ENCODE measurements around the gene PPIP5K1.
"Not testable (repeated sequence)": the region's sequence is repeated elsewhere in the genome, so short reads cannot be mapped to it uniquely, and the experiment has no call there.

Gene PPIP5K1

DNA sequence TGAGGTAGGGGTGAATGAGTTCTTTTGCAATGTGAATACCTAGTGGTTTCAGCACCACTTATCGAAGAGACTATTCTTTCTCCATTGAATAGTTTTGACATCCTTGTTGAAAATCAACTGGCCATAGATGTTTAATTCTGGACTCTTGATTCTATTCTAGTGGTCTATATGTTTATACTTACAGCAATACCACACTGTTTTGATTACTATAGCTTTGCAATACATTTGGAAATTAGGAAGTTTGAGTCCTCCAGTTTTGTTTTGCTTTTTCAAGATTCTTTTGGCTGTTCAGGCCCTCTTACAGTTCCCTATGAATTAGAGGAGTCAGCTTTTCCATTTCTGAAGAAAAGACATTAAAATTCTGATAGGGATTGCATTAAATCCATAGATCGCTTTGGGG, 42.5 kb downstream of the PPIP5K1 start:
- Histone ChIP-seq H3K4me1 (no peaks in the 10 kb centered on the region), H3K4me3 (no peak overlapping the region), H3K36me3 (peaks cover 0 to 12% (median 0%) of the 10 kb centered on the region in 3 donors), H3K27ac (no peak overlapping the region), H3K27me3 (no peaks in the 10 kb centered on the region), H3K9me3 (no peaks in the 10 kb centered on the region)
- no peak for DNase-seq
- TF ChIP-seq, protein P1, sequence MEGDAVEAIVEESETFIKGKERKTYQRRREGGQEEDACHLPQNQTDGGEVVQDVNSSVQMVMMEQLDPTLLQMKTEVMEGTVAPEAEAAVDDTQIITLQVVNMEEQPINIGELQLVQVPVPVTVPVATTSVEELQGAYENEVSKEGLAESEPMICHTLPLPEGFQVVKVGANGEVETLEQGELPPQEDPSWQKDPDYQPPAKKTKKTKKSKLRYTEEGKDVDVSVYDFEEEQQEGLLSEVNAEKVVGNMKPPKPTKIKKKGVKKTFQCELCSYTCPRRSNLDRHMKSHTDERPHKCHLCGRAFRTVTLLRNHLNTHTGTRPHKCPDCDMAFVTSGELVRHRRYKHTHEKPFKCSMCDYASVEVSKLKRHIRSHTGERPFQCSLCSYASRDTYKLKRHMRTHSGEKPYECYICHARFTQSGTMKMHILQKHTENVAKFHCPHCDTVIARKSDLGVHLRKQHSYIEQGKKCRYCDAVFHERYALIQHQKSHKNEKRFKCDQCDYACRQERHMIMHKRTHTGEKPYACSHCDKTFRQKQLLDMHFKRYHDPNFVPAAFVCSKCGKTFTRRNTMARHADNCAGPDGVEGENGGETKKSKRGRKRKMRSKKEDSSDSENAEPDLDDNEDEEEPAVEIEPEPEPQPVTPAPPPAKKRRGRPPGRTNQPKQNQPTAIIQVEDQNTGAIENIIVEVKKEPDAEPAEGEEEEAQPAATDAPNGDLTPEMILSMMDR (IDR thresholded peaks at IDR 0.05) = no peak
- intact Hi-C loops (cut with DNase I; ENCODE audit: low total_unique reads) = no loop called here

DNA sequence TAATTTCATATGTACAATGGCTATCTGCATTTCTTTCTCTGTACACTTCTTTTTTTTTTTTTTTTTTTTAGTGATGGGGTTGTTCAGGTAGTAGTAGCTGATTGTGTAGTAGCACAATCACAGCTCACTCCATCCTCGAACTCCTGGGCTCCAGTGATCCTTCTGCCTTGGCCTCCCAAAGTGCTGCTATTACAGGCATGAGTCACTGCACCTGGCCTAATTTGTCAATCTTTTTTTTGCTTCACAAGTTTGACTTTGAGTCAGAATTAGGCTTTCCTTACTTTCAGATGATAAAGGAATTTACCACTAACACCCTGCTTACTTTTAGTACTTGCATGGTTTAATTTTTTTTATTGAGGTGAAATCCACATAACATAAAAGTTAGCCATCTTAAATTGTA, 44.6 kb downstream of the PPIP5K1 start:
- TF ChIP-seq, protein P1 (IDR thresholded peaks at IDR 0.05) = no peak
- H3K36me3 ChIP-seq = peaks cover 0 to 11% (median 0%) of the 10 kb centered on the region in 3 donors
- H3K4me1 ChIP-seq = no peaks in the 10 kb centered on the region
- no peaks in the 10 kb centered on the region for H3K9me3 ChIP-seq
- no peaks in the 10 kb centered on the region for H3K27me3 ChIP-seq
- intact Hi-C loops (cut with DNase I; ENCODE audit: low total_unique reads) = no loop called here
- DNase-seq = no peak
- no peak overlapping the region for H3K4me3 ChIP-seq
- no peak overlapping the region for H3K27ac ChIP-seq

DNA sequence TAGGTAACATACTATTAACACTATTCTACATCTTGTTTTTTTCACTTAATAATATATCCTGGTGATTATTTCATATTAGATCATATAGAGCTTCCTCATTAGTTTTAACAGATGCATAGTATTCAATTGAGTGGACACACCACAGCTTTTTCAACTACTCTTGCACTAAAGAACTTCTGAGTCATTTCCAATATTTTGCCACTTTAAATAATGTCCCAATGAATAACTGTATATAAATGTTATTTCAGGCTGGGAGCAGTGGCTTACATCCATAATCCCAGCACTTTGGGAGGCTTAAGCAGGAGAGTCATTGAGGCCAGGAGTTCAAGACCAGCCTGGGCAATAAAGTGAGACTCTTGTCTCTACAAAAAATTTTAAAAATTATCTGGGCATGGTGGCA, 45.7 kb downstream of the PPIP5K1 start:
- intact Hi-C loops (cut with DNase I; ENCODE audit: low total_unique reads) = no loop called here
- DNase-seq = no peak
- H3K9me3 ChIP-seq = no peaks in the 10 kb centered on the region
- no peaks in the 10 kb centered on the region for H3K27me3 ChIP-seq
- no peak overlapping the region for H3K27ac ChIP-seq
- peaks cover 0 to 11% (median 0%) of the 10 kb centered on the region in 3 donors for H3K36me3 ChIP-seq
- TF ChIP-seq, protein P1 (IDR thresholded peaks at IDR 0.05) = no peak
- H3K4me3 ChIP-seq = no peak overlapping the region
- H3K4me1 ChIP-seq = no peaks in the 10 kb centered on the region

DNA sequence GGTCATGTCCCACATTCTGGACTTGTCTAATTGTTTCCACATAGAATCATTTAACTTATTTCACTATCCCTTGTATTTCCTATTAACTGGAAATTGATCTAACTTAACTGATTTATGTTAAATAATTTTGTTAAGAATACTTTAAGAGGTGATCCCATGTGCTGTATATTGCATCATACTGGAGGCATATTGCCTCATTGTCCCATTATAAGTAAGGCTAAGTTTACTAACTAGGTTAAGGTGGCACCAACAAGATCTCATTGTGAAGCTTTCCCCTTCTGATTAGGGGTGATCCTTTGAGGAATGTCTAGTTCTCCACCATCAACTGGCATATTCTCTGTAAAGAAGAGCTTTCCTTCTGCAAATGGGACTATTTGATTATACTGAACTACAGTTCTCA, 48.2 kb downstream of the PPIP5K1 start:
- DNase-seq = no peak
- Histone ChIP-seq H3K36me3 (no peaks in the 10 kb centered on the region), H3K9me3 (no peaks in the 10 kb centered on the region), H3K4me1 (no peaks in the 10 kb centered on the region), H3K27ac (no peak overlapping the region), H3K4me3 (no peak overlapping the region), H3K27me3 (no peaks in the 10 kb centered on the region)
- intact Hi-C loops (cut with DNase I; ENCODE audit: low total_unique reads) = no loop called here
- TF ChIP-seq, protein P1 (IDR thresholded peaks at IDR 0.05) = no peak

DNA sequence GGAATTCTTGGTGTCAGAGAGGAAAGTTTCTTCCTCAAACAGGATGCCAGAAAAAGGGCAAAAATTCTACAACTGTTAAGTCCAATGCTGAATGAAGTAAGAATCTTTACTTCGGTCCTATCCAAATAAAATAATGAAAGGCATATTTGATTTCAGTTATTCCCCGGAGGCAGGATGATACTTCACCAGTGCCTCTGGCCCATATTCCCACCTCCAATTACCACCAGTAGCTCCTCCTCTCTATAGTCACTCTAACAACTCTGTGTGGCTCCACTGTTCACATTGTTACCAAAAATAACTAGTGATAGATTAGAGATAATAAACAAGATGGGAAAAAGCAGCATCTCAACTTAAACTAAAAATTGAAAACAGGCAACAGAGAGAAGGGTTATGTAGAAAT, 51.9 kb downstream of the PPIP5K1 start:
- no peaks in the 10 kb centered on the region for H3K27me3 ChIP-seq
- TF ChIP-seq, protein P1 (IDR thresholded peaks at IDR 0.05) = no peak
- no peaks in the 10 kb centered on the region for H3K4me1 ChIP-seq
- intact Hi-C loops (cut with DNase I; ENCODE audit: low total_unique reads) = no loop called here
- DNase-seq = no peak
- H3K4me3 ChIP-seq = no peak overlapping the region
- H3K27ac ChIP-seq = no peak overlapping the region
- H3K36me3 ChIP-seq = peaks cover 10 to 22% (median 15%) of the 10 kb centered on the region in 3 donors
- H3K9me3 ChIP-seq = no peaks in the 10 kb centered on the region

DNA sequence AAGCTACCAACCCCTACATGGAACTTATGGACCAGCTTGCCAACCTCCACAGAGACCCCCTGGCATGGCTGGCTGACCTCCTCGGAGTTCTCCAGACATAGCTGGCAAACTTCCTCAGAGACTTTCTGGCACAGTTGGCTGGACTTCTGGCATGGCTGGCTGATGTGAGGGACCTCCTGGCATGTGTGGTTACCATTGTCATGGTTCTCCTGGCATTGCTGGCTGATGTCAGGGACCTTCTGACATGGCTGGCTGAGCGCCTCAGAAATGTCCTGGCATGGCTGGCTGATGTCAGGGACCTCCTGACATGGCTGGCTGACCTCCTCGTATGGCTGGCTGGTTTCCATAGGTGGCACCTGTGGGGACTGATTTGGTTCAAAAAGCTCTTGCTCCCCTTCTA, 55.1 kb downstream of the PPIP5K1 start:
- Histone ChIP-seq H3K4me3 (no peak overlapping the region), H3K4me1 (no peaks in the 10 kb centered on the region), H3K9me3 (no peaks in the 10 kb centered on the region), H3K27me3 (no peaks in the 10 kb centered on the region), H3K36me3 (peaks cover 10 to 25% (median 17%) of the 10 kb centered on the region in 3 donors), H3K27ac (no peak overlapping the region)
- intact Hi-C loops (cut with DNase I; ENCODE audit: low total_unique reads) = no loop called here
- TF ChIP-seq, protein P1 (IDR thresholded peaks at IDR 0.05) = no peak
- no peak for DNase-seq

DNA sequence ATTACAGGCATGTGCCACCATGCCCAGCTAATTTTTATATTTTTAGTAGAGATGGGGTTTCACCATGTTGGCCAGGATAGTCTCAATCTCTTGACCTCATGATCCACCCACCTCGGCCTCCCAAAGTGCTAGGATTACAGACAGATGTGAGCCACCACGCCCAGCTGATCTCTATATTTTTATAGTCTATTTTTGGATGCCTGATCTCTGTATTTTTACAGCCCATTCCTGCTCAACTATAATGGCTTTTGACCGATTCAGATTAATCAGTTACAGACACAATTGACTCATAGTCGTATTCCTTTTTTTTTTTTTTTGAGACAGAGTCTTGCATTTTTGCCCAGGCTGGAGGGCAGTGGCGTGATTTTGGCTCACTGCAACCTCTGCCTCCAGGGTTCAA, 57.2 kb downstream of the PPIP5K1 start:
- H3K27me3 ChIP-seq; H3K4me3 ChIP-seq; H3K4me1 ChIP-seq; intact Hi-C loops (cut with DNase I; ENCODE audit: low total_unique reads); DNase-seq; H3K27ac ChIP-seq; H3K9me3 ChIP-seq: not testable (repeated sequence)
- H3K36me3 ChIP-seq = peaks cover 10 to 31% (median 23%) of the 10 kb centered on the region in 3 donors
